GM12892 (cell line): ENCODE results near the gene CXCL16.

Source experiments
- POLR2A ChIP-seq: IDR thresholded peaks from 2 replicates; pipeline ENCODE4 v1.6.1; 2011; ENCODE audit warnings: low read depth, low read length, control low read depth
- POLR2AphosphoS5 ChIP-seq: IDR thresholded peaks from 2 replicates; pipeline ENCODE4 v1.6.1; 2011; ENCODE audit warnings: low read depth, low read length, control low read depth
- TAF1 ChIP-seq: IDR thresholded peaks from 2 replicates; pipeline ENCODE4 v1.6.1; 2011; ENCODE audit warnings: low read depth, mild to moderate bottlenecking, control low read depth, low read length, borderline replicate concordance

GRCh38 chr17:4706121-4706520 is 33.6 kb downstream of the CXCL16 start:
- TF ChIP-seq POLR2A (no peak), POLR2AphosphoS5 (no peak), TAF1 (no peak)
